SK-N-SH (cell line): ENCODE data around the gene MAG. TPM values are rescaled to one million over a fixed set of nuclear protein-coding genes. Genes with fewer than 3 reads are reported as not detected.

ENCODE experiments used
- CTCF ChIA-PET: fragments of 300-600, 350-600 bp; formaldehyde crosslinking; extraction: SDS; loops from one replicate; lab custom pipeline; 2021; lab: Yijun Ruan, JAX
- POLR2A ChIA-PET: fragments of 350-600 bp; sonication (Branson Sonifier 250); formaldehyde crosslinking; extraction: SDS; loops from one replicate; lab custom pipeline; 2020; ENCODE audit warnings: antibody characterized with exemption, inconsistent platforms; lab: Yijun Ruan, JAX
- DNase-seq: peaks from one replicate; pipeline ENCODE4 v3.0.0; 2012
- H2AFZ ChIP-seq: fragments of 200-600 bp; sonication (generic); 2 replicates; pipeline ENCODE4 v1.8.1; 2016; ENCODE audit warnings: antibody characterized with exemption, mild to moderate bottlenecking, low read depth
- H3F3A ChIP-seq: fragments of 200-600 bp; sonication (generic); replicated peaks from 2 replicates; pipeline ENCODE3; 2016; ENCODE audit warnings: antibody characterized with exemption, mild to moderate bottlenecking; ENCODE audit not compliant: insufficient read depth
- H3K27ac ChIP-seq, 2 experiments: fragments of 200-500 bp in 1 of 2; fragments of 200-600 bp in 1 of 2; sonication (Bioruptor generic) in 1 of 2; sonication (generic), shearing (Covaris generic) in 1 of 2; 2 replicates each; pipeline versions ENCODE4 v1.5.1 to v1.6.1; 2014 to 2016; ENCODE audit warnings: low read depth in 2 of 2, inconsistent platforms in 1 of 2, low read length in 1 of 2, mild to moderate bottlenecking in 1 of 2, mixed read lengths in 1 of 2
- H3K27me3 ChIP-seq: fragments of 200-600 bp; sonication (generic), shearing (Covaris generic); 2 replicates; pipeline ENCODE4 v1.6.1; 2016; ENCODE audit warnings: mixed run types; ENCODE audit not compliant: insufficient read depth
- H3K36me3 ChIP-seq, 2 experiments: fragments of 200-500 bp in 1 of 2; fragments of 200-600 bp in 1 of 2; sonication (Bioruptor generic) in 1 of 2; sonication (generic) in 1 of 2; replicated peaks in 1 of 2; 2 replicates each; pipeline versions ENCODE3 to v1.5.1; 2014 to 2016; ENCODE audit warnings: low read length in 1 of 2, mild to moderate bottlenecking in 1 of 2; ENCODE audit not compliant: insufficient read depth in 2 of 2, control insufficient read depth in 1 of 2
- H3K4me1 ChIP-seq, 2 experiments: fragments of 200-500 bp in 1 of 2; fragments of 200-600 bp in 1 of 2; sonication (Bioruptor generic) in 1 of 2; sonication (generic), shearing (Covaris generic) in 1 of 2; 2 replicates each; pipeline versions ENCODE4 v1.5.1 to v1.6.1; 2014 to 2016; ENCODE audit warnings: low read depth in 1 of 2, low read length in 1 of 2, mixed run types in 1 of 2; ENCODE audit not compliant: insufficient read depth in 2 of 2, control insufficient read depth in 1 of 2
- H3K4me2 ChIP-seq: fragments of 200-600 bp; sonication (generic), shearing (Covaris generic); 2 replicates; pipeline ENCODE4 v1.6.1; 2017; ENCODE audit warnings: mixed run types
- H3K4me3 ChIP-seq, 2 experiments: fragments of 200-500 bp in 1 of 2; fragments of 200-600 bp in 1 of 2; sonication (Bioruptor generic) in 1 of 2; sonication (generic), shearing (Covaris generic) in 1 of 2; 2 replicates each; pipeline versions ENCODE4 v1.5.1 to v1.8.1; 2014 to 2016; ENCODE audit warnings: low read depth in 2 of 2, inconsistent platforms in 1 of 2, low read length in 1 of 2, mild to moderate bottlenecking in 1 of 2, mixed read lengths in 1 of 2, moderate library complexity in 1 of 2
- H3K79me2 ChIP-seq: fragments of 200-600 bp; sonication (generic); 2 replicates; pipeline ENCODE4 v1.8.1; 2017; ENCODE audit warnings: mild to moderate bottlenecking; ENCODE audit not compliant: insufficient read depth
- H3K9ac ChIP-seq: fragments of 200-600 bp; sonication (generic); 2 replicates; pipeline ENCODE4 v1.6.1; 2017; ENCODE audit warnings: mixed run types
- H3K9me2 ChIP-seq: fragments of 200-600 bp; sonication (generic); 2 replicates; pipeline ENCODE4 v1.6.1; 2017; ENCODE audit warnings: mixed run types
- H3K9me3 ChIP-seq: fragments of 200-600 bp; sonication (generic); 2 replicates; pipeline ENCODE4 v1.6.1; 2017; ENCODE audit warnings: mixed run types, mild to moderate bottlenecking, moderate library complexity
- H4K20me1 ChIP-seq: fragments of 200-600 bp; sonication (generic); 2 replicates; pipeline ENCODE4 v1.6.1; 2017; ENCODE audit warnings: mild to moderate bottlenecking, mixed run types; ENCODE audit not compliant: insufficient read depth
- ELF1 ChIP-seq: IDR thresholded peaks from 2 replicates; pipeline ENCODE4 v1.4.0; 2012
- EZH2phosphoT487 ChIP-seq: fragments of 200-600 bp; sonication (generic); IDR thresholded peaks from 2 replicates; pipeline ENCODE4 v1.6.1; 2017; ENCODE audit warnings: low read depth, mixed run types, mild to moderate bottlenecking, antibody characterized with exemption, moderate library complexity, borderline replicate concordance
- FOXJ3 ChIP-seq: sonication (generic); formaldehyde crosslinking; IDR thresholded peaks from 2 replicates; pipeline ENCODE4 v1.5.1; 2020; ENCODE audit warnings: mild to moderate bottlenecking, missing genetic modification reagents
- RFX5 ChIP-seq: IDR thresholded peaks from 2 replicates; pipeline ENCODE4 v1.6.1; 2012; ENCODE audit warnings: mild to moderate bottlenecking, improper control_type of control experiment, low read length
- TAF1 ChIP-seq: IDR thresholded peaks from 2 replicates; pipeline ENCODE4 v1.6.1; 2012; ENCODE audit warnings: low read depth, mild to moderate bottlenecking, low read length, moderate library complexity, borderline replicate concordance
- YY1 ChIP-seq: IDR thresholded peaks from 2 replicates; pipeline ENCODE4 v1.4.0; 2012; ENCODE audit warnings: low read depth, mild to moderate bottlenecking
- WGBS: methylation state at CpG from one replicate; pipeline ENCODE4 v1.1.6; 2017; ENCODE audit warnings: low lambda C conversion rate; 5-methylcytosine and 5-hydroxymethylcytosine counted together
- polyA plus RNA-seq, 3 experiments: library from polyadenylated mRNA; depleted of rRNA; stranded (reverse); fragments of >200 nt; gene quantifications; 2 replicates each; pipeline ENCODE4 v1.2.3, GENCODE V29; 2012
- TF ChIP-seq, protein P1 (sequence below): IDR thresholded peaks from 2 replicates; pipeline ENCODE4; 2012
- TF ChIP-seq, protein P2 (sequence below): fragments of 150-350 bp; IDR thresholded peaks from 2 replicates; pipeline ENCODE4 v1.6.1; 2016; ENCODE audit warnings: mild to moderate bottlenecking, low read depth, low read length
- TF ChIP-seq, protein P3 (sequence below): IDR thresholded peaks from 2 replicates; pipeline ENCODE4 v1.6.1; 2012; ENCODE audit warnings: mild to moderate bottlenecking, low read depth, low read length, moderate library complexity
- TF ChIP-seq, protein P4 (sequence below): IDR thresholded peaks from 2 replicates; pipeline ENCODE4 v1.4.0; 2012; ENCODE audit warnings: low read depth, borderline replicate concordance

Gene MAG
- polyA plus RNA-seq, 1 of the 3 experiments (the other 2 are of a cell fraction), result not detected

DNA sequence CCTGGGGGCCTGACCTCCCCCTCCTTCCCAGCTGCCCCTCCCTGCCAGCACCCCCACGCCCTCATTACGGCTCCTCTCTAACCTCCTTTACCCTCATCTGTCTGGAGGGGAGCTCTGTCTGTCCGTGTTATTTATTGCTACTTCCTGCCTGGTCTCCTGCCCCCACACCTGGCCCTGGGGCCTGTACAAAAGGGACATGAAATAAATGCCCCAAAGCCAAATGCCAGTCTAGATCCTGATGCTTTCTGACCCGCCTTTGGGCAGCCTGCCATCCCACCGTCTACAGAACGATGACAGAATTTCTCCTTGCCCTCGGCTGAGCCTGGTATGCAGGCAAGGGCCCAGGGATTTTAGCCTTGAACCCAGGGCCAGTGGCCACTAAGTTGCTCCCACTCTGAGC, 21.6 kb downstream of the MAG start:
- no peaks in the 10 kb centered on the region for H4K20me1 ChIP-seq
- H3K4me3 ChIP-seq, result no peak overlapping the region
- no peak for TF ChIP-seq RFX5
- TF ChIP-seq FOXJ3 (CRISPR knock-in tag), result no peak
- TF ChIP-seq ELF1, result no peak
- TF ChIP-seq, protein P1, sequence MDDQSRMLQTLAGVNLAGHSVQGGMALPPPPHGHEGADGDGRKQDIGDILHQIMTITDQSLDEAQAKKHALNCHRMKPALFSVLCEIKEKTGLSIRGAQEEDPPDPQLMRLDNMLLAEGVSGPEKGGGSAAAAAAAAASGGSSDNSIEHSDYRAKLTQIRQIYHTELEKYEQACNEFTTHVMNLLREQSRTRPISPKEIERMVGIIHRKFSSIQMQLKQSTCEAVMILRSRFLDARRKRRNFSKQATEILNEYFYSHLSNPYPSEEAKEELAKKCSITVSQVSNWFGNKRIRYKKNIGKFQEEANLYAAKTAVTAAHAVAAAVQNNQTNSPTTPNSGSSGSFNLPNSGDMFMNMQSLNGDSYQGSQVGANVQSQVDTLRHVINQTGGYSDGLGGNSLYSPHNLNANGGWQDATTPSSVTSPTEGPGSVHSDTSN, result no peak
- TF ChIP-seq, protein P2, sequence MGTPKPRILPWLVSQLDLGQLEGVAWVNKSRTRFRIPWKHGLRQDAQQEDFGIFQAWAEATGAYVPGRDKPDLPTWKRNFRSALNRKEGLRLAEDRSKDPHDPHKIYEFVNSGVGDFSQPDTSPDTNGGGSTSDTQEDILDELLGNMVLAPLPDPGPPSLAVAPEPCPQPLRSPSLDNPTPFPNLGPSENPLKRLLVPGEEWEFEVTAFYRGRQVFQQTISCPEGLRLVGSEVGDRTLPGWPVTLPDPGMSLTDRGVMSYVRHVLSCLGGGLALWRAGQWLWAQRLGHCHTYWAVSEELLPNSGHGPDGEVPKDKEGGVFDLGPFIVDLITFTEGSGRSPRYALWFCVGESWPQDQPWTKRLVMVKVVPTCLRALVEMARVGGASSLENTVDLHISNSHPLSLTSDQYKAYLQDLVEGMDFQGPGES, result no peak
- TF ChIP-seq YY1, result no peak
- TF ChIP-seq, protein P3, sequence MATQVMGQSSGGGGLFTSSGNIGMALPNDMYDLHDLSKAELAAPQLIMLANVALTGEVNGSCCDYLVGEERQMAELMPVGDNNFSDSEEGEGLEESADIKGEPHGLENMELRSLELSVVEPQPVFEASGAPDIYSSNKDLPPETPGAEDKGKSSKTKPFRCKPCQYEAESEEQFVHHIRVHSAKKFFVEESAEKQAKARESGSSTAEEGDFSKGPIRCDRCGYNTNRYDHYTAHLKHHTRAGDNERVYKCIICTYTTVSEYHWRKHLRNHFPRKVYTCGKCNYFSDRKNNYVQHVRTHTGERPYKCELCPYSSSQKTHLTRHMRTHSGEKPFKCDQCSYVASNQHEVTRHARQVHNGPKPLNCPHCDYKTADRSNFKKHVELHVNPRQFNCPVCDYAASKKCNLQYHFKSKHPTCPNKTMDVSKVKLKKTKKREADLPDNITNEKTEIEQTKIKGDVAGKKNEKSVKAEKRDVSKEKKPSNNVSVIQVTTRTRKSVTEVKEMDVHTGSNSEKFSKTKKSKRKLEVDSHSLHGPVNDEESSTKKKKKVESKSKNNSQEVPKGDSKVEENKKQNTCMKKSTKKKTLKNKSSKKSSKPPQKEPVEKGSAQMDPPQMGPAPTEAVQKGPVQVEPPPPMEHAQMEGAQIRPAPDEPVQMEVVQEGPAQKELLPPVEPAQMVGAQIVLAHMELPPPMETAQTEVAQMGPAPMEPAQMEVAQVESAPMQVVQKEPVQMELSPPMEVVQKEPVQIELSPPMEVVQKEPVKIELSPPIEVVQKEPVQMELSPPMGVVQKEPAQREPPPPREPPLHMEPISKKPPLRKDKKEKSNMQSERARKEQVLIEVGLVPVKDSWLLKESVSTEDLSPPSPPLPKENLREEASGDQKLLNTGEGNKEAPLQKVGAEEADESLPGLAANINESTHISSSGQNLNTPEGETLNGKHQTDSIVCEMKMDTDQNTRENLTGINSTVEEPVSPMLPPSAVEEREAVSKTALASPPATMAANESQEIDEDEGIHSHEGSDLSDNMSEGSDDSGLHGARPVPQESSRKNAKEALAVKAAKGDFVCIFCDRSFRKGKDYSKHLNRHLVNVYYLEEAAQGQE, result no peak
- TF ChIP-seq TAF1, result no peak
- no peak for TF ChIP-seq EZH2phosphoT487
- TF ChIP-seq, protein P4, sequence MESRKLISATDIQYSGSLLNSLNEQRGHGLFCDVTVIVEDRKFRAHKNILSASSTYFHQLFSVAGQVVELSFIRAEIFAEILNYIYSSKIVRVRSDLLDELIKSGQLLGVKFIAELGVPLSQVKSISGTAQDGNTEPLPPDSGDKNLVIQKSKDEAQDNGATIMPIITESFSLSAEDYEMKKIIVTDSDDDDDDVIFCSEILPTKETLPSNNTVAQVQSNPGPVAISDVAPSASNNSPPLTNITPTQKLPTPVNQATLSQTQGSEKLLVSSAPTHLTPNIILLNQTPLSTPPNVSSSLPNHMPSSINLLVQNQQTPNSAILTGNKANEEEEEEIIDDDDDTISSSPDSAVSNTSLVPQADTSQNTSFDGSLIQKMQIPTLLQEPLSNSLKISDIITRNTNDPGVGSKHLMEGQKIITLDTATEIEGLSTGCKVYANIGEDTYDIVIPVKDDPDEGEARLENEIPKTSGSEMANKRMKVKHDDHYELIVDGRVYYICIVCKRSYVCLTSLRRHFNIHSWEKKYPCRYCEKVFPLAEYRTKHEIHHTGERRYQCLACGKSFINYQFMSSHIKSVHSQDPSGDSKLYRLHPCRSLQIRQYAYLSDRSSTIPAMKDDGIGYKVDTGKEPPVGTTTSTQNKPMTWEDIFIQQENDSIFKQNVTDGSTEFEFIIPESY, result no peak
- H3K36me3 ChIP-seq, result no peaks in the 10 kb centered on the region
- WGBS, result 17% methylated on average over 6 of the region's 7 CpGs
- H3K9me3 ChIP-seq, result no peaks in the 10 kb centered on the region
- H3K27ac ChIP-seq, result no peak overlapping the region
- H2AFZ ChIP-seq, result no peak overlapping the region
- H3K4me1 ChIP-seq, result no peaks in the 10 kb centered on the region
- CTCF ChIA-PET, result interaction anchor here (0.8 to 1.4 kb wide), 3 partner anchors 17 to 178 kb away, joined by 3 to 4 read pairs (median 3); partner anchors contain the start of gene LGI4
- H3F3A ChIP-seq, result no peaks in the 10 kb centered on the region
- DNase-seq, result no peak
- H3K9ac ChIP-seq, result no peak overlapping the region
- no peaks in the 10 kb centered on the region for H3K79me2 ChIP-seq
- POLR2A ChIA-PET, result no interaction called here
- H3K9me2 ChIP-seq, result no peaks in the 10 kb centered on the region
- no peaks in the 10 kb centered on the region for H3K27me3 ChIP-seq
- H3K4me2 ChIP-seq, result no peak overlapping the region
